ENCODE measurements around the gene TH. TPM values are rescaled to one million over a fixed set of nuclear protein-coding genes. Genes with fewer than 3 reads are reported as not detected.

Gene TH
- total and polyA plus RNA-seq, 9 of the 15 experiments (the other 6 are each of a cell fraction or from before 2014, with no cell fraction given), result not detected

GRCh38 chr11:2143477-2143798 lies 28.2 kb downstream of the TH start:
- Histone ChIP-seq H3K4me1 (replicated peaks in 1 of 2; ENCODE audit: control insufficient read depth in 2 of 2, insufficient read depth in 2 of 2, low read length in 2 of 2) (peaks cover 0 to 7% of the 10 kb centered on the region in 2 experiments; a peak in 2 of 5 replicates), H3K9me1 (ENCODE audit: control insufficient read depth, insufficient read depth, low read length) (no peaks in the 10 kb centered on the region), H3K27ac (ENCODE audit: extremely low read depth, low read depth, low read length) (no peak overlapping the region), H3K9ac (ENCODE audit: insufficient read depth in 1 of 2, low read depth in 2 of 2, low read length in 2 of 2) (no peak overlapping the region), H3K4me3 (no peak overlapping the region), H3K36me3 (ENCODE audit: control insufficient read depth, insufficient read depth, low read length) (no peaks in the 10 kb centered on the region), H2AFZ (ENCODE audit: low read depth, low read length) (no peak overlapping the region), H3K27me3 (ENCODE audit: control insufficient read depth in 2 of 2, insufficient read depth in 2 of 2, low read length in 2 of 2) (peaks cover 4 to 53% of the 10 kb centered on the region in 2 experiments; a peak in 3 of 5 replicates), H3K9me3 (replicated peaks; ENCODE audit: control insufficient read depth, insufficient read depth, low read depth, low read length) (no peaks in the 10 kb centered on the region), H3K79me2 (ENCODE audit: control insufficient read depth, insufficient read depth, low read length) (no peaks in the 10 kb centered on the region), H3K4me2 (ENCODE audit: insufficient read depth, low read length) (no peak overlapping the region), H4K20me1 (replicated peaks; ENCODE audit: control insufficient read depth, insufficient read depth, low read length) (peaks cover 9% of the 10 kb centered on the region; the same call in 1 of the 2 replicates)
- DNase-seq (ENCODE audit: extremely low read depth in 1 of 4, low spot score in 3 of 4) (no peak), ATAC-seq (no peak), FAIRE-seq (no peak)
- WGBS (ENCODE audit: insufficient coverage, low coverage, missing lambda C conversion rate), result 1% methylated on average over 11 of the region's 12 CpGs
- POLR2A ChIA-PET, result no interaction called here
- BruUV-seq (replicated peaks), result no TSS peak
- intact Hi-C loops (cut with micrococcal nuclease), result no loop called here
- in situ Hi-C loops (cut with MboI), result no loop called here
- TF ChIP-seq LARP7 (IDR thresholded peaks at IDR 0.05) (no peak), POLR2A (conservative IDR thresholded peaks at IDR 0.05) (no peak), ZNF121 (CRISPR knock-in tag; conservative IDR thresholded peaks at IDR 0.05) (no peak), RBM14 (IDR thresholded peaks at IDR 0.05; ENCODE audit: borderline replicate concordance, insufficient read depth, low read depth, low read length) (no peak), HOXB6 (CRISPR knock-in tag; IDR thresholded peaks at IDR 0.05; ENCODE audit: borderline replicate concordance) (no peak), SRF (CRISPR knock-in tag; IDR thresholded peaks at IDR 0.05) (no peak), ZNF79 (CRISPR knock-in tag; IDR thresholded peaks at IDR 0.05; ENCODE audit: low read depth) (no peak)
- CTCF ChIA-PET (ENCODE audit: low intra/inter-chr PET ratio), result no interaction called here

GRCh38 chr11:2142762-2143202 lies 28.8 kb downstream of the TH start:
- intact Hi-C loops (cut with micrococcal nuclease), result no loop called here
- no TSS peak for BruUV-seq (replicated peaks)
- WGBS (ENCODE audit: insufficient coverage, low coverage, missing lambda C conversion rate), result 0% methylated on average over 6 of the region's 6 CpGs
- no peaks in the 10 kb centered on the region for H3K79me2 ChIP-seq (ENCODE audit: control insufficient read depth, insufficient read depth, low read length)
- H3K4me3 ChIP-seq, result no peak overlapping the region
- CTCF ChIA-PET (ENCODE audit: low intra/inter-chr PET ratio), result no interaction called here
- H3K9ac ChIP-seq (ENCODE audit: insufficient read depth in 1 of 2, low read depth in 2 of 2, low read length in 2 of 2), result no peak overlapping the region
- no peak overlapping the region for H3K4me2 ChIP-seq (ENCODE audit: insufficient read depth, low read length)
- no peaks in the 10 kb centered on the region for H3K9me1 ChIP-seq (ENCODE audit: control insufficient read depth, insufficient read depth, low read length)
- H2AFZ ChIP-seq (ENCODE audit: low read depth, low read length), result no peak overlapping the region
- H3K27ac ChIP-seq (ENCODE audit: extremely low read depth, low read depth, low read length), result no peak overlapping the region
- H4K20me1 ChIP-seq (replicated peaks; ENCODE audit: control insufficient read depth, insufficient read depth, low read length), result 0 out of 2 replicates have a peak, but pooled peaks cover 4% of the 10 kb centered on the region
- no peaks in the 10 kb centered on the region for H3K9me3 ChIP-seq (replicated peaks; ENCODE audit: control insufficient read depth, insufficient read depth, low read depth, low read length)
- in situ Hi-C loops (cut with MboI), result no loop called here
- no peak for DNase-seq (ENCODE audit: extremely low read depth in 1 of 4, low spot score in 3 of 4)
- ATAC-seq, result no peak
- H3K4me1 ChIP-seq (replicated peaks in 1 of 2; ENCODE audit: control insufficient read depth in 2 of 2, insufficient read depth in 2 of 2, low read length in 2 of 2), result peaks cover 0 to 11% of the 10 kb centered on the region in 2 experiments; a peak in 2 of 5 replicates
- H3K36me3 ChIP-seq (ENCODE audit: control insufficient read depth, insufficient read depth, low read length), result no peaks in the 10 kb centered on the region
- no peak for FAIRE-seq
- H3K27me3 ChIP-seq (ENCODE audit: control insufficient read depth in 2 of 2, insufficient read depth in 2 of 2, low read length in 2 of 2), result peaks cover 4 to 47% of the 10 kb centered on the region in 2 experiments; a peak in 3 of 5 replicates
- POLR2A ChIA-PET, result no interaction called here
- TF ChIP-seq ZNF512 (tag; IDR thresholded peaks at IDR 0.05) (no peak), ZNF140 (CRISPR knock-in tag; IDR thresholded peaks at IDR 0.05) (no peak), SUPT5H (IDR thresholded peaks at IDR 0.05) (no peak), ZNF589 (CRISPR knock-in tag; IDR thresholded peaks at IDR 0.05; ENCODE audit: low read depth) (no peak), SP2 (IDR thresholded peaks at IDR 0.05; ENCODE audit: extremely low read depth, low read depth, low read length, poor library complexity, severe bottlenecking) (no peak), POLR3G (IDR thresholded peaks at IDR 0.05; ENCODE audit: extremely low read depth, insufficient read length, insufficient replicate concordance) (no peak), NR0B1 (IDR thresholded peaks at IDR 0.05; ENCODE audit: partially characterized antibody) (no peak), SLC30A9 (CRISPR knock-in tag; IDR thresholded peaks at IDR 0.05) (no peak)

All from K562 (cell line).